Measurements from ENCODE around the gene SLC22A12. TPM values are rescaled to one million over a fixed set of nuclear protein-coding genes. Genes with fewer than 3 reads are reported as not detected.
"Not testable (repeated sequence)": the region's sequence is repeated elsewhere in the genome, so short reads cannot be mapped to it uniquely, and the experiment has no call there.

The SLC22A12 gene
- total RNA-seq, 4 donors from 2014 or later: not detected

- TF ChIP-seq POLR2A (IDR thresholded peaks at IDR 0.05) (no peak), CTCF (IDR thresholded peaks at IDR 0.05) (no peak)
- no peak overlapping the region for H3K27ac ChIP-seq
- H3K4me3 ChIP-seq: no peak overlapping the region
- H3K4me1 ChIP-seq: no peaks in the 10 kb centered on the region
- H3K36me3 ChIP-seq: no peaks in the 10 kb centered on the region
- no peaks in the 10 kb centered on the region for H3K27me3 ChIP-seq
- H3K9me3 ChIP-seq: no peaks in the 10 kb centered on the region
- peak in 1 of 3 donors; percentile 24 for DNase-seq
Measured at GRCh38 chr11:64560941-64561340, 30.1 kb upstream of the SLC22A12 start.

- not testable (repeated sequence) for H3K4me3 ChIP-seq, H3K27me3 ChIP-seq, H3K36me3 ChIP-seq, H3K9me3 ChIP-seq, H3K27ac ChIP-seq, DNase-seq, H3K4me1 ChIP-seq
Measured at GRCh38 chr11:64561429-64561828, 29.6 kb upstream of the SLC22A12 start.

GRCh38 chr11:64561984-64562722, 28.9 kb upstream of the SLC22A12 start:
- no peak overlapping the region for H3K4me3 ChIP-seq
- no peaks in the 10 kb centered on the region for H3K36me3 ChIP-seq
- no peaks in the 10 kb centered on the region for H3K4me1 ChIP-seq
- H3K27me3 ChIP-seq: no peaks in the 10 kb centered on the region
- peak in 1 of 3 donors; percentile 27 for DNase-seq
- no peaks in the 10 kb centered on the region for H3K9me3 ChIP-seq
- H3K27ac ChIP-seq: no peak overlapping the region
- TF ChIP-seq POLR2A (IDR thresholded peaks at IDR 0.05): no peak
- no peak for TF ChIP-seq CTCF (IDR thresholded peaks at IDR 0.05)

- no peak for TF ChIP-seq CTCF (IDR thresholded peaks at IDR 0.05)
- no peak for TF ChIP-seq POLR2A (IDR thresholded peaks at IDR 0.05)
- Histone ChIP-seq H3K36me3 (no peaks in the 10 kb centered on the region), H3K4me1 (no peaks in the 10 kb centered on the region), H3K9me3 (no peaks in the 10 kb centered on the region), H3K27ac (no peak overlapping the region), H3K27me3 (no peaks in the 10 kb centered on the region), H3K4me3 (no peak overlapping the region)
- peak in 1 of 3 donors; percentile 14 for DNase-seq
Measured at GRCh38 chr11:64562723-64563351, 28.2 kb upstream of the SLC22A12 start.

GRCh38 chr11:64563966-64564365, 27.1 kb upstream of the SLC22A12 start:
- TF ChIP-seq CTCF (IDR thresholded peaks at IDR 0.05): no peak
- no peak for TF ChIP-seq POLR2A (IDR thresholded peaks at IDR 0.05)
- peak in 1 of 3 donors; percentile 21 for DNase-seq
- H3K4me1 ChIP-seq: no peaks in the 10 kb centered on the region
- H3K27ac ChIP-seq: no peak overlapping the region
- no peaks in the 10 kb centered on the region for H3K36me3 ChIP-seq
- no peaks in the 10 kb centered on the region for H3K9me3 ChIP-seq
- H3K27me3 ChIP-seq: no peaks in the 10 kb centered on the region
- no peak overlapping the region for H3K4me3 ChIP-seq

- Histone ChIP-seq H3K27ac (no peak overlapping the region), H3K36me3 (no peaks in the 10 kb centered on the region), H3K4me1 (no peaks in the 10 kb centered on the region)
Measured at GRCh38 chr11:64564419-64564818, 26.6 kb upstream of the SLC22A12 start.

More at GRCh38 chr11:64564419-64564818, 26.6 kb upstream of the SLC22A12 start:
- peak in 1 of 3 donors; percentile 25 for DNase-seq
- no peaks in the 10 kb centered on the region for H3K9me3 ChIP-seq
- no peak for TF ChIP-seq POLR2A (IDR thresholded peaks at IDR 0.05)
- no peak for TF ChIP-seq CTCF (IDR thresholded peaks at IDR 0.05)
- no peak overlapping the region for H3K4me3 ChIP-seq
- H3K27me3 ChIP-seq: no peaks in the 10 kb centered on the region

Data from Peyer's patch (tissue), 4 donors.